ENCODE data around the gene TMEM272.

DNA sequence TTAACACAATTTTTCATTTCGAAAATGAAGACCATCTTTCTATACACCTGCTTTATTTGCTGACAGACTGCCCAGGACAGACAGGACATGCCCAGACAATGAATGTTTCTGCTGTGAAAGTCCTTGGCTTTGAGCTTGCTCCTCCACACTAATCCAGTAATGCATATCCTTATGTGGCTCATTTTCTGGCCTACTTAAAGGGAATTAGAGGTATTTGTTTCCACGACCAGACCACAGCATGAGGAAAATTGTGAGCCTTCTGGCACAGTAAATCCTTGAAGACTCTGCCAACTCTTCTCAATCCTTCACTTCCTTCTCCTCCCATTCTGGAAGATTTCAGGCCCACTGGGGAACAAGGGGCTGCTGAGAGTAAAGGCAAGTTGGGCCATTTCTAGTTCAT lies 42.5 kb upstream of the TMEM272 start:
- TF ChIP-seq, protein P1, sequence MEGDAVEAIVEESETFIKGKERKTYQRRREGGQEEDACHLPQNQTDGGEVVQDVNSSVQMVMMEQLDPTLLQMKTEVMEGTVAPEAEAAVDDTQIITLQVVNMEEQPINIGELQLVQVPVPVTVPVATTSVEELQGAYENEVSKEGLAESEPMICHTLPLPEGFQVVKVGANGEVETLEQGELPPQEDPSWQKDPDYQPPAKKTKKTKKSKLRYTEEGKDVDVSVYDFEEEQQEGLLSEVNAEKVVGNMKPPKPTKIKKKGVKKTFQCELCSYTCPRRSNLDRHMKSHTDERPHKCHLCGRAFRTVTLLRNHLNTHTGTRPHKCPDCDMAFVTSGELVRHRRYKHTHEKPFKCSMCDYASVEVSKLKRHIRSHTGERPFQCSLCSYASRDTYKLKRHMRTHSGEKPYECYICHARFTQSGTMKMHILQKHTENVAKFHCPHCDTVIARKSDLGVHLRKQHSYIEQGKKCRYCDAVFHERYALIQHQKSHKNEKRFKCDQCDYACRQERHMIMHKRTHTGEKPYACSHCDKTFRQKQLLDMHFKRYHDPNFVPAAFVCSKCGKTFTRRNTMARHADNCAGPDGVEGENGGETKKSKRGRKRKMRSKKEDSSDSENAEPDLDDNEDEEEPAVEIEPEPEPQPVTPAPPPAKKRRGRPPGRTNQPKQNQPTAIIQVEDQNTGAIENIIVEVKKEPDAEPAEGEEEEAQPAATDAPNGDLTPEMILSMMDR (IDR thresholded peaks at IDR 0.05): no peak
- TF ChIP-seq EZH2 (IDR thresholded peaks at IDR 0.05) (no peak), EZH2phosphoT487 (IDR thresholded peaks at IDR 0.05) (no peak)
